K562 (cell line): Measurements from ENCODE around the gene KCTD11. TPM values are rescaled to one million over a fixed set of nuclear protein-coding genes. Genes with fewer than 3 reads are reported as not detected.

ENCODE experiments used
- ATAC-seq: fragments of 200-7000 bp; cut with Tn5 transposase; 3 replicates; pipeline ENCODE4 v1.9.1; 2020; ENCODE audit warnings: moderate library complexity
- BruUV-seq: library from RNA; stranded (reverse); fragments of 400-500 nt; replicated peaks from 2 replicates; lab custom pipeline; 2021; lab: Mats Ljungman, UMichigan
- CTCF ChIA-PET: fragments of 300-600 bp; formaldehyde crosslinking; extraction: SDS; loops from one replicate; lab custom pipeline; 2021; ENCODE audit warnings: low intra/inter-chr PET ratio; lab: Yijun Ruan, JAX
- POLR2A ChIA-PET: fragments of 300-600, 350-650 bp; sonication (Branson Sonifier 250); formaldehyde crosslinking; extraction: SDS; loops from one replicate; lab custom pipeline; 2021; ENCODE audit warnings: antibody characterized with exemption, inconsistent platforms; lab: Yijun Ruan, JAX
- DNase-seq, 4 experiments: peaks; one replicate each; pipeline versions ENCODE4 v3.0.0 to v3.0.0-alpha.2; 2011 to 2018; ENCODE audit warnings: low spot score in 3 of 4, mixed read lengths in 3 of 4; ENCODE audit errors: extremely low read depth in 1 of 4
- FAIRE-seq: peaks from 2 replicates; lab custom pipeline; 2011; peaks lifted over from hg19 to GRCh38; lab: Jason Lieb, UNC
- H2AFZ ChIP-seq: 2 replicates; pipeline ENCODE4 v1.6.0; 2011; ENCODE audit warnings: low read depth, low read length, control low read depth, inconsistent platforms
- H3K27ac ChIP-seq: fragments of 200-600 bp; 3 replicates; pipeline ENCODE4 v1.8.0; 2011; ENCODE audit warnings: low read depth, mild to moderate bottlenecking, control low read depth, inconsistent platforms, low read length, moderate library complexity, mixed read lengths; ENCODE audit errors: extremely low read depth
- H3K27me3 ChIP-seq, 2 experiments: fragments of 300-600 bp in 1 of 2; 2 replicates in 1 of 2; 3 replicates in 1 of 2; pipeline versions ENCODE4 v1.6.0 to v1.8.0; 2011; ENCODE audit warnings: inconsistent platforms in 2 of 2, low read length in 2 of 2, mild to moderate bottlenecking in 1 of 2, mixed read lengths in 1 of 2, moderate library complexity in 1 of 2; ENCODE audit not compliant: control insufficient read depth in 2 of 2, insufficient read depth in 2 of 2
- H3K36me3 ChIP-seq: fragments of 300-600 bp; 3 replicates; pipeline ENCODE4 v1.8.0; 2011; ENCODE audit warnings: mild to moderate bottlenecking, low read length, inconsistent platforms; ENCODE audit not compliant: control insufficient read depth, insufficient read depth
- H3K4me1 ChIP-seq, 2 experiments: fragments of 200-600 bp in 1 of 2; replicated peaks in 1 of 2; 2 replicates in 1 of 2; 3 replicates in 1 of 2; pipeline versions ENCODE4 v1.5.1 to v1.8.0; 2011; ENCODE audit warnings: inconsistent platforms in 2 of 2, low read length in 2 of 2, mild to moderate bottlenecking in 1 of 2, mixed read lengths in 1 of 2, moderate library complexity in 1 of 2; ENCODE audit not compliant: control insufficient read depth in 2 of 2, insufficient read depth in 2 of 2
- H3K4me2 ChIP-seq: 2 replicates; pipeline ENCODE4 v1.6.1; 2011; ENCODE audit warnings: low read length, control low read depth, inconsistent platforms, mixed read lengths; ENCODE audit not compliant: insufficient read depth
- H3K4me3 ChIP-seq: fragments of 200-600 bp; sonication (generic), shearing (Covaris generic); 2 replicates; pipeline ENCODE4 v1.5.1; 2016; ENCODE audit warnings: control low read depth, inconsistent platforms
- H3K79me2 ChIP-seq: fragments of 200-600 bp; 3 replicates; pipeline ENCODE4 v1.8.0; 2011; ENCODE audit warnings: low read length, inconsistent platforms; ENCODE audit not compliant: control insufficient read depth, insufficient read depth
- H3K9ac ChIP-seq, 2 experiments: 2 replicates each; pipeline versions ENCODE4 v1.6.0 to v1.6.1; 2011; ENCODE audit warnings: low read depth in 2 of 2, low read length in 2 of 2, control low read depth in 1 of 2, inconsistent platforms in 1 of 2, mild to moderate bottlenecking in 1 of 2, mixed read lengths in 1 of 2; ENCODE audit not compliant: insufficient read depth in 1 of 2
- H3K9me1 ChIP-seq: one replicate; pipeline ENCODE4 v1.6.0; 2011; ENCODE audit warnings: inconsistent platforms, mild to moderate bottlenecking, low read length, moderate library complexity; ENCODE audit not compliant: control insufficient read depth, insufficient read depth
- H3K9me3 ChIP-seq: replicated peaks from 2 replicates; pipeline ENCODE4 v1.5.1; 2011; ENCODE audit warnings: low read depth, low read length, inconsistent platforms; ENCODE audit not compliant: control insufficient read depth, insufficient read depth
- H4K20me1 ChIP-seq: replicated peaks from 2 replicates; pipeline ENCODE4 v1.6.1; 2011; ENCODE audit warnings: low read length, inconsistent platforms, mixed read lengths; ENCODE audit not compliant: control insufficient read depth, insufficient read depth
- BMI1 ChIP-seq: fragments of 150-350 bp; IDR thresholded peaks from 2 replicates; pipeline ENCODE4 v1.6.1; 2014; ENCODE audit warnings: low read length
- CUX1 ChIP-seq: fragments of 200-800 bp; sonication (Bioruptor generic); IDR thresholded peaks from 2 replicates; pipeline ENCODE4 v1.6.1; 2016; ENCODE audit warnings: missing genetic modification characterization, missing compliant biosample characterization
- GATAD2A ChIP-seq: fragments of 450-650 bp; IDR thresholded peaks from 2 replicates; pipeline ENCODE4 v1.6.1; 2017
- LEF1 ChIP-seq: fragments of 450-650 bp; IDR thresholded peaks from 2 replicates; pipeline ENCODE4 v1.6.1; 2016; ENCODE audit warnings: mild to moderate bottlenecking
- MAFG ChIP-seq: fragments of 450-650 bp; conservative IDR thresholded peaks from 2 replicates; pipeline ENCODE4 v1.6.1; 2016; ENCODE audit warnings: missing genetic modification characterization, missing compliant biosample characterization
- MTA3 ChIP-seq: fragments of 450-650 bp; formaldehyde crosslinking; IDR thresholded peaks from 2 replicates; pipeline ENCODE4 v1.6.1; 2017; ENCODE audit warnings: mild to moderate bottlenecking, borderline replicate concordance
- NFE2L1 ChIP-seq: fragments of 450-650 bp; IDR thresholded peaks from 2 replicates; pipeline ENCODE4 v1.6.1; 2016; ENCODE audit warnings: missing genetic modification characterization, low read depth, mild to moderate bottlenecking, missing compliant biosample characterization, moderate library complexity, borderline replicate concordance
- PCBP1 ChIP-seq: fragments of 200-400 bp; formaldehyde crosslinking; IDR thresholded peaks from 2 replicates; pipeline ENCODE4 v1.6.1; 2018; ENCODE audit warnings: mild to moderate bottlenecking, low read depth, low read length; ENCODE audit not compliant: poor library complexity, severe bottlenecking
- PHF20 ChIP-seq: fragments of 450-650 bp; IDR thresholded peaks from 2 replicates; pipeline ENCODE4 v1.6.1; 2018; ENCODE audit not compliant: partially characterized antibody
- SMAD4 ChIP-seq: fragments of 250-450 bp; sonication (Bioruptor Pico); conservative IDR thresholded peaks from 2 replicates; pipeline ENCODE4 v1.8.0; 2021; ENCODE audit warnings: inconsistent platforms, mild to moderate bottlenecking, moderate library complexity
- SREBF1 ChIP-seq: fragments of 150-350 bp; IDR thresholded peaks from 2 replicates; pipeline ENCODE4 v1.6.1; 2014; ENCODE audit warnings: antibody characterized with exemption, low read depth, low read length, borderline replicate concordance
- ZFX ChIP-seq: sonication (generic); formaldehyde crosslinking; IDR thresholded peaks from 2 replicates; pipeline ENCODE4 v1.8.0; 2022; ENCODE audit warnings: mild to moderate bottlenecking, missing genetic modification reagents, moderate library complexity
- WGBS: fragments of 100-300 bp; shearing (Covaris generic); methylation state at CpG from one replicate; pipeline ENCODE4 v1.1.6; 2016; ENCODE audit warnings: low coverage, mixed read lengths; ENCODE audit not compliant: insufficient coverage; ENCODE audit errors: missing lambda C conversion rate; 5-methylcytosine and 5-hydroxymethylcytosine counted together
- in situ Hi-C: fragments of 300-500 bp; cut with MboI; formaldehyde crosslinking; loops from 4 replicates; pipeline ENCODE4 v1.15.0; 2018; ENCODE audit warnings: inconsistent platforms, mixed read lengths
- intact Hi-C: fragments of 100-400 bp; cut with micrococcal nuclease; formaldehyde crosslinking; loops from 2 replicates; pipeline ENCODE4 v1.14.2; 2022
- polyA plus RNA-seq, 8 experiments: library from polyadenylated mRNA; depleted of rRNA in 4 of 8; stranded (reverse) in 5 of 8; unstranded in 3 of 8; fragments of >200 nt; fragmentation: Nextera tagmentation in 2 of 8; fragmentation: Illumina TruSeq in 1 of 8; extraction: Ambion mirVana in 2 of 8; extraction: Trizol in 1 of 8; gene quantifications; 2 replicates each; pipeline versions ENCODE4 v1.2.1 to v1.2.3, GENCODE V29; 2011 to 2014; ENCODE audit warnings: inconsistent platforms in 1 of 8, missing spikeins in 1 of 8
- total RNA-seq, 7 experiments: library from RNA; depleted of rRNA in 6 of 7; stranded (reverse); fragments of >200 nt in 6 of 7; fragmentation: Illumina TruSeq in 2 of 7; extraction: Trizol in 2 of 7; gene quantifications; 2 replicates each; pipeline versions ENCODE4 v1.2.1 to v1.2.3, GENCODE V29; 2011 to 2021; ENCODE audit warnings: low replicate concordance in 1 of 7

The KCTD11 gene
- total and polyA plus RNA-seq, 9 of the 15 experiments (the other 6 are each of a cell fraction or from before 2014, with no cell fraction given) = 0.01 to 3.2 (median 2.5) TPM; not detected in 1

GRCh38 chr17:7314719-7315569, 37.0 kb upstream of the KCTD11 start, which contains the start of gene GPS2 (continued):
- TF ChIP-seq SREBF1 (no peak), ZFX (CRISPR knock-in tag) (peak; percentile 68), PHF20 (peak; percentile 98), SMAD4 (CRISPR knock-in tag) (0 out of 2 replicates have a peak, but pooled peaks have one; percentile 24), GATAD2A (no peak), MTA3 (peak; percentile 97)
- TF ChIP-seq, all 486 proteins: peak for 97

- peaks cover 21% of the 10 kb centered on the region for H3K79me2 ChIP-seq
- H3K27ac ChIP-seq = peak overlapping the region; percentile 75; the same call in 2 of the 3 replicates
- H3K4me3 ChIP-seq = peak overlapping the region; percentile 93
- intact Hi-C loops = no loop called here
- WGBS = 61% methylated on average over 12 of the region's 30 CpGs
- no peak for DNase-seq
- H3K4me2 ChIP-seq = peak overlapping the region; percentile 86
- BruUV-seq = no TSS peak
- peaks cover 71% of the 10 kb centered on the region for H3K36me3 ChIP-seq
- ChIA-PET POLR2A (interaction anchor here (0.8 kb wide), 1 partner anchor 14 kb away, joined by 9 read pairs; the partner anchor contains the start of gene NEURL4), CTCF (no interaction called here)
- H3K4me1 ChIP-seq = peaks cover 6 to 26% of the 10 kb centered on the region in 2 experiments
- no peak for FAIRE-seq
- peaks cover 15% of the 10 kb centered on the region for H4K20me1 ChIP-seq
- peak; percentile 8 for ATAC-seq
- peaks cover 3% of the 10 kb centered on the region for H3K9me1 ChIP-seq
- peak overlapping the region; percentile 67 to 94 for H3K9ac ChIP-seq
- H3K9me3 ChIP-seq = no peaks in the 10 kb centered on the region
- no peaks in the 10 kb centered on the region for H3K27me3 ChIP-seq
- peak overlapping the region; percentile 74; the same call in 1 of the 2 replicates for H2AFZ ChIP-seq
- in situ Hi-C loops = no loop called here
- TF ChIP-seq MAFG (tag) (no peak), CUX1 (no peak), PCBP1 (no peak), NFE2L1 (no peak), BMI1 (no peak), LEF1 (no peak)
Measured at GRCh38 chr17:7315570-7316235, 36.3 kb upstream of the KCTD11 start.
